22Rv1 (cell line): ENCODE data around the gene SPATA1.

Experiments used
- H3K27ac ChIP-seq: fragments of 450-650 bp; 2 replicates; pipeline ENCODE4 v1.5.1; 2017
- CTCF ChIP-seq: fragments of 450-650 bp; IDR thresholded peaks from 2 replicates; pipeline ENCODE4 v1.5.1; 2017; ENCODE audit warnings: mild to moderate bottlenecking
- ZFX ChIP-seq: fragments of 450-650 bp; IDR thresholded peaks from 2 replicates; pipeline ENCODE4 v1.6.1; 2017; ENCODE audit warnings: antibody characterized with exemption, borderline replicate concordance

The SPATA1 gene

DNA sequence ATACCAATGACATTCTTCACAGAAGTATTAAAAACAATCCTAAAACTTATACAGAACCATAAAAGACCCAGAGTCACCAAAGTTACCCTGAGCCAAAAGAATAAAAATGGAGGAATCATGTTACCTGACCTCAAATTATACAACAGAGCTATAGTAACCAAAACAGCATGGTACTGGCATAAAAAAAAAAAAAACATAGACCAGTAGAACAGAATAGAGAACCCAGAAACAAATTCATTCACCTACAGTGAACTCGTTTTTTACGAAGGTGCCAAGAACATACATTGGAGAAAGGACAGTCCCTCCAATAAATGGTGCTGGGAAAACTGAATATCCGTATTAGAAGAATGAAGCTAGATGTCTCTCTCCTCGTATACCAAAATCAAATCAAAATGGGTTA, 2.8 kb downstream of the SPATA1 start:
- no peak for TF ChIP-seq ZFX
- no peak for TF ChIP-seq CTCF
- H3K27ac ChIP-seq = no peak overlapping the region

GRCh38 chr1:84510165-84510564, 4.0 kb downstream of the SPATA1 start:
- no peak overlapping the region for H3K27ac ChIP-seq
- no peak for TF ChIP-seq ZFX
- no peak for TF ChIP-seq CTCF

- no peak overlapping the region for H3K27ac ChIP-seq
Observed at GRCh38 chr1:84510668-84511067, 4.5 kb downstream of the SPATA1 start.

DNA sequence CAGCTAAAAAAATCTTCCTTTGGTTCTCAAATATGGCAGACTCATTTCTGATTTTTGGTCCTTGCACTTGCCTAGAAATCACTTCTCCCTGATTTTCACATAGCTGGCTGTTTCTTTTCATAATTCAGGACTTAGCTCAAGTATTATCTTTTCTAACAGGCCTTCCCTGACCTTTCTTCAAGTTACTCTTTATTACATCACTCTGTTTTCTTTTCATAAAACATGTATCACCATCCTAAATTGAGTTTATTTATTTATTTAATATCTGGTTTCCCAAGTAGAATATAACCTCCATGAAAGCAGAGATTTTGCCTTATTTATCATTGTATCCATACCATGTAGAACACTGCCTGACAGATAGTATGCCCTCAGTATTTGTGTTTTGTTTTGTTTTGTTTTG, 18.4 kb downstream of the SPATA1 start:
- H3K27ac ChIP-seq = no peak overlapping the region
- TF ChIP-seq CTCF = no peak
- no peak for TF ChIP-seq ZFX

More at GRCh38 chr1:84510668-84511067, 4.5 kb downstream of the SPATA1 start:
- TF ChIP-seq ZFX (no peak), CTCF (no peak)

- no peak overlapping the region for H3K27ac ChIP-seq
- no peak for TF ChIP-seq CTCF
- TF ChIP-seq ZFX = no peak
Observed at GRCh38 chr1:84525779-84526178, 19.6 kb downstream of the SPATA1 start.

- H3K27ac ChIP-seq = no peak overlapping the region
- TF ChIP-seq ZFX (no peak), CTCF (no peak)
Observed at GRCh38 chr1:84538599-84538998, 32.4 kb downstream of the SPATA1 start.

- H3K27ac ChIP-seq = no peak overlapping the region
- TF ChIP-seq CTCF = no peak
Observed at GRCh38 chr1:84539972-84540371, 33.8 kb downstream of the SPATA1 start.
